GM18511 (cell line): ENCODE measurements around the gene TMEM131.

ENCODE experiments used
- ATAC-seq: cut with Tn5 transposase; IDR thresholded peaks from one replicate; pipeline ENCODE4 v1.9.1; 2021; ENCODE audit warnings: mild to moderate bottlenecking, moderate library complexity; ENCODE audit not compliant: unreplicated experiment

Gene TMEM131

GRCh38 chr2:98020992-98021713 is 25.4 kb upstream of the TMEM131 start:
- no peak for ATAC-seq

GRCh38 chr2:98020516-98020915 is 24.8 kb upstream of the TMEM131 start:
- no peak for ATAC-seq

GRCh38 chr2:98016908-98017670 is 21.3 kb upstream of the TMEM131 start:
- no peak for ATAC-seq

DNA sequence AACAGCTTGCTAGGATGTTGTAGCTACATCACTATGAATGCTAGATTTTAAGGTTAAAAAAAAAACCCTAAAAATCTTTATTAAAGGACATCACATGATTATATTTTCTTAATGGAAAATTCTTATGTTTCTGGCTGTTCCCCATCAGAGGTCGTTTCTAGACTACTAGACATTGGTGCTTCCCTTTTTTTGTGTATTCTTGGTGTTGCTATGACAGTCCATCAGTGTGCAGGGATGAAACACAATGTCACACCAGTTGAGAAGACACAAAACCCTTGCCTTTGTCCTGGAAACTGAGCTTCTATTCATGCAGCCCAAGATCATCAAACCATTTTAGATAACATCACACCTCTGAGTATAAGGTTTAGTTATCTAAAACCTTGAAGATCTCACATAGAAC is 19.9 kb upstream of the TMEM131 start:
- ATAC-seq: no peak

- ATAC-seq: no peak
Observed at GRCh38 chr2:98014379-98014778, 18.6 kb upstream of the TMEM131 start.

GRCh38 chr2:98013407-98014042 is 17.8 kb upstream of the TMEM131 start:
- no peak for ATAC-seq

DNA sequence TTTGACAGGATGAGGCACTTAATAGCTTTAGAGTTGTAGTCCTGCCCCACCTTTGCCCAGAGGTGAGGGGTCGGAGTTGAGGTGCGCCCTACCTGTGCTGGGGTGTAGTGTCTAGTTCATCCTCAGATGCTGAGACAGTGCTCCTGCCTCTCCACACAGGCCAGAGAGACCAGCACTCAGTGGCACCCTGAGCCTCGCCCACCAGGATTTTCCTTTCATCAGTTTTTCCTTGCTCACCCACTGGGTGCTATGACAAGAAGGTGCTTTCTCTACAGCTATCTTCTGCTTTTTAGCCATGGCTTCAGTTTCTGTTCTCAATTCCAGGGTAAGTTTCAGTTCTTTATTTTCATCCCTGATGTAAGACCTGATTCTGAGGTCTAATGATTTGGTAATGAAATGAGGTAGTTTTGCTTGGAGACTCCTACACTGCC is 16.8 kb upstream of the TMEM131 start:
- peak; percentile 88 for ATAC-seq

DNA sequence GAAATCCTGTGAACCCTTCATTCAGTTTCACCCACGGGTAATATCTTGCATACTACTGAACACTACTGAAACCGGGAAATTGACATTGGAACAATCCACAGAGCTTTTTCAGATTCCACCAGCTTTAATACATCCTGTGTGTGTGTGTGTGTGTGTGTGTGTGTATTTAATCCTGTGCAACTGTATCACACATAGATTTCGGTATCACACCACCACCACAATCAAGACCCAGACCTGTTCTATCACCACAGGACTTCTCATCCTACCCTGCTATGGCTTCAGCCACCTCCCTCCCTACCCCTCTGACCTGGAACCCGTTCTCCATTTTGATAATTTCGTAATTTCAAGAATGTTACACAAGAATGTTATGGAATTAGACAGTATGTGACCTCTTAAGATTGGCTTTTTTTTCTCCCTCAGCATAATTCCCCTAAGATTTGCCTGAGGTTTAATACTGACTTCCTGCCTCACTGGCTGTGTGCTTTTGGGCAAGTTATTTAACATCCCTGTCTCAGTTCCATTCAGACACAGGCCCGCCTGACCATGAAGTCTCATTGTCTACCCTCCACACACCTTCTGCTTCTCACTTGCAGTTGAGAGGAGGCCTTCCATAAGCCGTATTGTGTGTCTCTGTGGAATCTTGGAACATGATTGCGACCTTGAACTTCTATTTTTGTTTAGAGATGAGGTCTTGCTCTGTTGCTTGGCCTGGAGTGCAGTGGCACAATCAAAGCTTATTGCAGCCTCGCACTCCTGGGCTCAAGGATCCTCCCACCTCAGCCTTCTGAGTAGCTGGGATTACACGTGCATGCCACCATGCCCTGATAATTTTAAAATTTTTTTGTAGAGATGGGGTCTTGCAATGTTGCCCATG is 14.4 kb upstream of the TMEM131 start:
- no peak for ATAC-seq

- no peak for ATAC-seq
Observed at GRCh38 chr2:98008415-98008814, 12.7 kb upstream of the TMEM131 start.

DNA sequence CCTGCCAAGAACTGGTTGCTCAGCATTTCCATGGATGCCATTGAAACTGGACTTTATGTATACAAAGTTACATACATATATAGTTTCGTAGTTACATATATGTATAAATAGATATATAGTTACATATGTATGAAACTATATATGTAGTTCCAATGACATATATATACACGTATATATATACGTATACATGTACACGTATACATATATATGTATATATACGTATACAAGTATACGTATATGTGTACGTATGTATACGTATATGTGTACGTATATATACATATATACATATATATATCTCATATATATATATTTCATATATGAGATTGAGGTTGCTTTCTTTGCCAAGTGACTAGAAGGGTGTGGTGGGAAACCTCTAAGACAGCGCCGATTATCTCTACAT is 10.6 kb upstream of the TMEM131 start:
- ATAC-seq: no peak

DNA sequence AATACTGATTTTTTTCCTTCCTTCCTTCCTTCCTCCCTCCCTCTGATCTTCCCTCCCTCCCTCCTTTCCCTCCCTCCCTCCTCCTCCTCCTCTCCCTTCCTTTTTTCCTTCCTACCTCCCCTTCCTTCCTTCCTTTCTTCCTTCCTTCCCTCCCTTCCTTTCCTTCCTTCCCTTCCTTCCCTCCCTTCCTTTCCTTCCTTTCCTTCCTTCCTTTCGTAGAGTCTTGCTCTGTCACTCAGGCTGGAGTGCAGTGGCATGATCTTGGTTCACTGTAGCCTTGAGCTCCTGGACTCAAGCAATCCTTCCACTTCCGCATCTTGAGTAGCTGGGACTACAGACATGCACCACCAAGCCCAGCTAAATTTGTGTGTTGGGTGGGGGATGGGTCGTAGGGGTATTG is 8.9 kb upstream of the TMEM131 start:
- ATAC-seq: no peak

- ATAC-seq: no peak
Observed at GRCh38 chr2:98004047-98004446, 8.3 kb upstream of the TMEM131 start.

- ATAC-seq: no peak
Observed at GRCh38 chr2:97999536-97999935, 3.8 kb upstream of the TMEM131 start.

DNA sequence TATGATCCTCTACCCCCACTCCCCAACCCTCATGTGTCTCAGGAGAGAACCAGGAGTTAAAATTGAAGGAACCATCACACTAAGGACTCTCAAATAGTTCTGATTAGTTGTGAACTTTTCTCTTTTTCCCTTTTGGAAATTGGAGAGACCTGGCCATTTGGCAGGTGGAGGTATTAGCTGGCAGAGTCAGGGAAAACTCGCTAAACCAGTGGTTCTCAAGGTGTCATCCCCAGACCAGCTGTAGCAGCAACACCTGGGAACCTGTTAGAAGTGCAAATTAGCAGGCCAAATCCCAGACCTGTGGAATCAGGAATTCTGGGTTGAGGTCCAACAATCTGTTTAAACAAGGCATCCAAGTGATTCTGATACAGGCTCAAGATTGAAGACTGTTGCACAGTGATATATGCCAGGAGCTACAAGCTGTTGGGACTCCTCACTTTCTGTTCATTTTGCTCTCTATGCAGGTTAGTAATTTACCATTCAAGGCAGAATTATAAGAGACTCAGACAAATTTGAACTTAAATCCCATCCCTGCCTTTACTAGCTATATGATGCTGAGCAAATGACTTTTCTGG is 2.8 kb upstream of the TMEM131 start:
- no peak for ATAC-seq

GRCh38 chr2:97997784-97998392 is 2.1 kb upstream of the TMEM131 start:
- ATAC-seq: no peak

GRCh38 chr2:97996679-97997078 is 931 bp upstream of the TMEM131 start:
- ATAC-seq: no peak

DNA sequence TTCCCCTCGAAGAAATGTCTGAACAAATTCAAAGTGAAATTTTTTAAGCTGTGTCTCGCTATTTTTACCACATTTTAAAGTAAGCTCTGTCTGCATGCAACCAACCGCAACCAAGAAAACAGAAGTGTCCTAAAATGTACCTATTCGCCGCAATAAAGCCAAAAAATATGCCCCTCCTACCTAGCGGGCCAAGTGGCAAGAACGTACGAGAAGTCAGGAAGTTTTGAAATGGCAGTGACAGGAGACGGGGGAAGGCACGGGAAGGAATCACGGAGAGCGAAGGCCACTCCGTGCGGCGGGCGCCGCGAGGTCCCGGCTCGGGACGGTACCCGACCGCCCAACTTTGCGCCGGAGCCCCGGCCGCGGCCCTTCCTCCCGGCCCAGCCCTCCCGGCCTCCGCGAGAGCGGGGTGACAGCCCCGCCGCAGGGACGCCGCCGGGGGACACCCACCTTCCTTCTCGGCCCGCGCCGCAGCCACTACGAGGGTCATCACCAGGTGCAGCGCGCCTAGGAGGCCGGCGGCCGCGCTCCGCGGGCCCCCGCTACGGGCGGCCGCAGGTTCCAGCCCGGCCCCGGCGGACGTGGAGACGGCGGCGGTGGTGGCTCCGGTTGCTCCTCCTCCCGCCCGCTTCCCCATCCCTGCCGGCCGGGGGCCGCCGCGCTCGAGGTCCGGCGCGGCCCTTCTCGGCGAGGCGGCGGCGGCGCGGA is 568 bp downstream of the TMEM131 start:
- ATAC-seq: peak; percentile 36

- ATAC-seq: no peak
Observed at GRCh38 chr2:97994476-97994875, 1.3 kb downstream of the TMEM131 start.

DNA sequence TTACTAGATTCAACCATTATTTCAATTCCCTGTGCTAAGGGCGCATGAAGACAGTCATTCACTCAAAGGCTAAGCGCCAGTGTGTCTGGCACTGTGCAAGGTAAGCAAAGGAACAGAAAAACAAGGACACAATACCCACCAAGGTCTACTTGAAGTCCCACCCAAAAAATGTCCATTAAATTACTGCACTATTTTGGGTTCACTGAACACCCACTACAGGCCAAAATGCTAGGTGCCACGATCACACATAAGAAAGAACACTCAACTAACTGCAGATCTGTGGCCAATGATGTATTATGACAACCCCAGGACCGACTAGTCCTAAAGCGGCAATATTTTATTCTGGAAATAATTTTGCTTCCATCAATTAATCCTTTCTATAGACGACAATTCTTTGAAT is 1.8 kb downstream of the TMEM131 start:
- ATAC-seq: no peak
